HEK293 (cell line): ENCODE data around the gene RLIM.

Experiments
- CTCF ChIA-PET: fragments of 350-600 bp; formaldehyde crosslinking; extraction: SDS; loops from one replicate; lab custom pipeline; 2021; ENCODE audit warnings: antibody characterized with exemption; lab: Yijun Ruan, JAX
- POLR2A ChIA-PET: fragments of 300-600 bp; formaldehyde crosslinking; extraction: SDS; loops from one replicate; lab custom pipeline; 2020; ENCODE audit warnings: antibody characterized with exemption, inconsistent platforms; lab: Yijun Ruan, JAX
- H3K27ac ChIP-seq: fragments of 200-500 bp; sonication (Bioruptor generic); 2 replicates; pipeline ENCODE4 v1.5.1; 2014; ENCODE audit warnings: low read depth, low read length, control low read depth, inconsistent platforms; ENCODE audit errors: extremely low read depth
- H3K36me3 ChIP-seq, 2 experiments: fragments of 200-500 bp in 1 of 2; sonication (Bioruptor generic) in 1 of 2; 1 replicate in 1 of 2; 2 replicates in 1 of 2; pipeline ENCODE4 v1.5.1; 2014 to 2017; ENCODE audit warnings: inconsistent platforms in 2 of 2, low read length in 2 of 2; ENCODE audit not compliant: control insufficient read depth in 2 of 2, insufficient read depth in 1 of 2
- H3K4me1 ChIP-seq: fragments of 200-500 bp; sonication (Bioruptor generic); 2 replicates; pipeline ENCODE4 v1.5.1; 2014; ENCODE audit warnings: mild to moderate bottlenecking, low read length, inconsistent platforms; ENCODE audit not compliant: control insufficient read depth, insufficient read depth
- H3K4me3 ChIP-seq: 2 replicates; pipeline ENCODE4 v1.5.1; 2011; ENCODE audit warnings: low read depth, mild to moderate bottlenecking, control low read depth, low read length, moderate library complexity
- H3K9me3 ChIP-seq: fragments of 200-500 bp; sonication (Bioruptor generic); 2 replicates; pipeline ENCODE4 v1.5.1; 2014; ENCODE audit warnings: low read depth, low read length, inconsistent platforms; ENCODE audit not compliant: control insufficient read depth, insufficient read depth
- EGR2 ChIP-seq: fragments of 450-650 bp; formaldehyde crosslinking; IDR thresholded peaks from 2 replicates; pipeline ENCODE4 v1.5.1; 2016; ENCODE audit warnings: low read depth, missing biosample characterization, missing genetic modification characterization
- GFI1B ChIP-seq: fragments of 450-650 bp; formaldehyde crosslinking; IDR thresholded peaks from 2 replicates; pipeline ENCODE4 v1.5.1; 2016; ENCODE audit warnings: missing biosample characterization, missing genetic modification characterization
- GLIS2 ChIP-seq: fragments of 450-650 bp; formaldehyde crosslinking; IDR thresholded peaks from 2 replicates; pipeline ENCODE4 v1.5.1; 2016; ENCODE audit warnings: missing biosample characterization, missing genetic modification characterization
- HOXC10 ChIP-seq: sonication (generic); formaldehyde crosslinking; IDR thresholded peaks from 2 replicates; pipeline ENCODE4 v1.8.1; 2023; ENCODE audit warnings: mild to moderate bottlenecking, missing genetic modification reagents
- IKZF3 ChIP-seq: fragments of 450-650 bp; IDR thresholded peaks from 2 replicates; pipeline ENCODE4 v1.5.0; 2018; ENCODE audit warnings: missing biosample characterization, mild to moderate bottlenecking, missing genetic modification characterization, moderate library complexity
- KLF7 ChIP-seq: fragments of 450-650 bp; formaldehyde crosslinking; IDR thresholded peaks from 2 replicates; pipeline ENCODE4 v1.5.1; 2016; ENCODE audit warnings: missing biosample characterization, missing genetic modification characterization, borderline replicate concordance
- KLF8 ChIP-seq: fragments of 450-650 bp; formaldehyde crosslinking; IDR thresholded peaks from 2 replicates; pipeline ENCODE4 v1.5.1; 2016; ENCODE audit warnings: missing biosample characterization, missing genetic modification characterization
- SETDB1 ChIP-seq: IDR thresholded peaks from one replicate; pipeline ENCODE4 v1.6.1; 2017; ENCODE audit warnings: mild to moderate bottlenecking, low read length, moderate library complexity, mixed read lengths; ENCODE audit not compliant: insufficient read length
- SP2 ChIP-seq: fragments of 450-650 bp; formaldehyde crosslinking; IDR thresholded peaks from 2 replicates; pipeline ENCODE4 v1.5.1; 2016; ENCODE audit warnings: missing biosample characterization, missing genetic modification characterization
- SP3 ChIP-seq: fragments of 450-650 bp; formaldehyde crosslinking; IDR thresholded peaks from 2 replicates; pipeline ENCODE4 v1.5.1; 2016; ENCODE audit warnings: missing biosample characterization, missing genetic modification characterization
- SP7 ChIP-seq: fragments of 450-650 bp; formaldehyde crosslinking; IDR thresholded peaks from 2 replicates; pipeline ENCODE4 v1.5.1; 2016; ENCODE audit warnings: missing biosample characterization, missing genetic modification characterization
- YY1 ChIP-seq: fragments of 450-650 bp; formaldehyde crosslinking; IDR thresholded peaks from 2 replicates; pipeline ENCODE4 v1.5.1; 2018; ENCODE audit warnings: missing biosample characterization, missing genetic modification characterization
- ZBTB21 ChIP-seq: fragments of 450-650 bp; formaldehyde crosslinking; IDR thresholded peaks from 2 replicates; pipeline ENCODE4 v1.5.1; 2017; ENCODE audit warnings: missing biosample characterization, missing genetic modification characterization
- ZBTB8A ChIP-seq: fragments of 450-650 bp; formaldehyde crosslinking; IDR thresholded peaks from 2 replicates; pipeline ENCODE4 v1.5.1; 2016; ENCODE audit warnings: missing biosample characterization, missing genetic modification characterization
- ZFHX2 ChIP-seq: fragments of 450-650 bp; formaldehyde crosslinking; conservative IDR thresholded peaks from 2 replicates; pipeline ENCODE4 v1.5.1; 2016; ENCODE audit warnings: missing biosample characterization, missing genetic modification characterization
- ZNF2 ChIP-seq: fragments of 450-650 bp; formaldehyde crosslinking; IDR thresholded peaks from 2 replicates; pipeline ENCODE4 v1.5.1; 2016; ENCODE audit warnings: missing biosample characterization, missing genetic modification characterization
- ZNF341 ChIP-seq: fragments of 450-650 bp; formaldehyde crosslinking; IDR thresholded peaks from 2 replicates; pipeline ENCODE4; 2016; ENCODE audit warnings: low read depth, missing biosample characterization, missing genetic modification characterization
- ZNF555 ChIP-seq: fragments of 450-650 bp; formaldehyde crosslinking; conservative IDR thresholded peaks from 2 replicates; pipeline ENCODE4 v1.5.1; 2017; ENCODE audit warnings: missing biosample characterization, mild to moderate bottlenecking, missing genetic modification characterization, inconsistent platforms
- ZNF76 ChIP-seq: fragments of 450-650 bp; formaldehyde crosslinking; IDR thresholded peaks from 2 replicates; pipeline ENCODE4; 2016; ENCODE audit warnings: low read depth, missing biosample characterization, missing genetic modification characterization, borderline replicate concordance
- TF ChIP-seq, protein P1 (sequence below): fragments of 450-650 bp; formaldehyde crosslinking; IDR thresholded peaks from 2 replicates; pipeline ENCODE4 v1.5.1; 2017; ENCODE audit warnings: missing biosample characterization, missing genetic modification characterization
- TF ChIP-seq, protein P2 (sequence below): fragments of 450-650 bp; formaldehyde crosslinking; IDR thresholded peaks from 2 replicates; pipeline ENCODE4 v1.5.1; 2016; ENCODE audit warnings: missing biosample characterization, missing genetic modification characterization, low read depth
- TF ChIP-seq, protein P3 (sequence below): fragments of 450-650 bp; formaldehyde crosslinking; IDR thresholded peaks from 2 replicates; pipeline ENCODE4 v1.5.1; 2016; ENCODE audit warnings: missing biosample characterization, missing genetic modification characterization
- TF ChIP-seq, protein P4 (sequence below): fragments of 450-650 bp; formaldehyde crosslinking; IDR thresholded peaks from 2 replicates; pipeline ENCODE4 v1.5.1; 2016; ENCODE audit warnings: missing biosample characterization, missing genetic modification characterization
- TF ChIP-seq, protein P5 (sequence below): fragments of 450-650 bp; formaldehyde crosslinking; IDR thresholded peaks from 2 replicates; pipeline ENCODE4 v1.5.1; 2016; ENCODE audit warnings: missing biosample characterization, missing genetic modification characterization

The RLIM gene

DNA sequence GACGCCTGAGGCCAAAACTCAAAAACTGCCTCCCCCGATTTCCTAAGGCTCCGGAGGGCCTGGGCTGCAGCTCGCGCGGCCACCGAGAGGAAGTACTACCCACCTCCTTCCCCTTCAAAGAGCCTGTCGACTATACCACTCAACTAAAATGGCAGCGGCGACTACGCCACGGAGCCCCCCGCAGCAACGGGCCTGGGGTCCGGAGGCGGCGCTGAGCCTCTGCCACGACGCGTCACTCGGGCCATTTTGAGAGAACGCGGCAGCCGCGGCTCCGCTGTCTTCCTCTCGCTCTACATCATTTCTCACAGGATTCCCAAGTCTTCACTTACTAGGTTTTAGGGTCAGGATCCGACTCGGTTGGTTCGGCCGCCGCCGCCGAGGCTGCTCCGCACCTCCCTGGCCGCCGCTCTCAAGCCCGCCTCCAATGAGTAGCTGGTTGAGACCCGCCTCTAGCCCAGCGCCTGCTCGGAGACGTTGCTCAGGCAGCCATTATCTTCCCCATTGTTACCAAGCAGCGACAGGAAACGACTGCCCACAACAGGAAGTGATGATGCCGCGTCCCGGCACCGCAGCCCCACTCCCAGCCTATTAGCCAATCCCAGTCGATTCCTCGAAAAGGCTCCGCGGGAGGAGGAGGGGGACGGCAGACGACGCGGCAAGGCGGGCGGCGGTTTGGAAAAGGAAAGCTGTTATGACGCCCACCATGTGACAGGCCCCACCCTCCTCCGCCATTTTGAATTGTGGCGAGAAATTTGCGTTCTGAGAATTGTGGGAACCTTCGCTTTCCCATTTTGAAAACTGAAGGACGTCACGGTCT is at the start of gene RLIM:
RLIM (minus strand) TSS at position 532 of the 817 bp plus-strand sequence. CDS start 18,647 bp downstream, outside the sequence.
- CTCF ChIA-PET, result interaction anchor here (0.6 kb wide), 1 partner anchor 543 kb away, joined by 3 read pairs; no protein-coding TSS in a partner anchor
- POLR2A ChIA-PET, result interaction anchor here (0.6 to 1.3 kb wide), 5 partner anchors 9 to 193 kb away, joined by 3 to 5 read pairs (median 3); partner anchors contain the start of gene SLC16A2
- Histone ChIP-seq H3K4me1 (peaks cover 3% of the 10 kb centered on the region; the same call in 1 of the 2 replicates), H3K9me3 (no peaks in the 10 kb centered on the region), H3K27ac (peak within 1 kb of the TSS; percentile 90), H3K36me3 (peaks cover 10 to 22% of the 10 kb centered on the region in 2 experiments; a peak in 2 of 3 replicates), H3K4me3 (peak within 1 kb of the TSS; percentile 79)
- TF ChIP-seq, protein P1, sequence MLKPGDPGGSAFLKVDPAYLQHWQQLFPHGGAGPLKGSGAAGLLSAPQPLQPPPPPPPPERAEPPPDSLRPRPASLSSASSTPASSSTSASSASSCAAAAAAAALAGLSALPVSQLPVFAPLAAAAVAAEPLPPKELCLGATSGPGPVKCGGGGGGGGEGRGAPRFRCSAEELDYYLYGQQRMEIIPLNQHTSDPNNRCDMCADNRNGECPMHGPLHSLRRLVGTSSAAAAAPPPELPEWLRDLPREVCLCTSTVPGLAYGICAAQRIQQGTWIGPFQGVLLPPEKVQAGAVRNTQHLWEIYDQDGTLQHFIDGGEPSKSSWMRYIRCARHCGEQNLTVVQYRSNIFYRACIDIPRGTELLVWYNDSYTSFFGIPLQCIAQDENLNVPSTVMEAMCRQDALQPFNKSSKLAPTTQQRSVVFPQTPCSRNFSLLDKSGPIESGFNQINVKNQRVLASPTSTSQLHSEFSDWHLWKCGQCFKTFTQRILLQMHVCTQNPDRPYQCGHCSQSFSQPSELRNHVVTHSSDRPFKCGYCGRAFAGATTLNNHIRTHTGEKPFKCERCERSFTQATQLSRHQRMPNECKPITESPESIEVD (tag by site-specific recombination), result peak; percentile 36; the same call in 1 of the 2 replicates
- TF ChIP-seq KLF7, result peak; percentile 87; the same call in 1 of the 2 replicates
- TF ChIP-seq, protein P2, sequence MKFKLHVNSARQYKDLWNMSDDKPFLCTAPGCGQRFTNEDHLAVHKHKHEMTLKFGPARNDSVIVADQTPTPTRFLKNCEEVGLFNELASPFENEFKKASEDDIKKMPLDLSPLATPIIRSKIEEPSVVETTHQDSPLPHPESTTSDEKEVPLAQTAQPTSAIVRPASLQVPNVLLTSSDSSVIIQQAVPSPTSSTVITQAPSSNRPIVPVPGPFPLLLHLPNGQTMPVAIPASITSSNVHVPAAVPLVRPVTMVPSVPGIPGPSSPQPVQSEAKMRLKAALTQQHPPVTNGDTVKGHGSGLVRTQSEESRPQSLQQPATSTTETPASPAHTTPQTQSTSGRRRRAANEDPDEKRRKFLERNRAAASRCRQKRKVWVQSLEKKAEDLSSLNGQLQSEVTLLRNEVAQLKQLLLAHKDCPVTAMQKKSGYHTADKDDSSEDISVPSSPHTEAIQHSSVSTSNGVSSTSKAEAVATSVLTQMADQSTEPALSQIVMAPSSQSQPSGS, result 0 out of 2 replicates have a peak, but pooled peaks have one; percentile 40
- TF ChIP-seq HOXC10 (CRISPR knock-in tag), result no peak
- peak; percentile 23 for TF ChIP-seq SETDB1
- peak; percentile 95 for TF ChIP-seq SP2 (tag by site-specific recombination)
- peak; percentile 87 for TF ChIP-seq SP3 (tag by site-specific recombination)
- TF ChIP-seq IKZF3, result peak; percentile 93
- TF ChIP-seq ZBTB21 (tag by site-specific recombination), result peak; percentile 85
- TF ChIP-seq, protein P3, sequence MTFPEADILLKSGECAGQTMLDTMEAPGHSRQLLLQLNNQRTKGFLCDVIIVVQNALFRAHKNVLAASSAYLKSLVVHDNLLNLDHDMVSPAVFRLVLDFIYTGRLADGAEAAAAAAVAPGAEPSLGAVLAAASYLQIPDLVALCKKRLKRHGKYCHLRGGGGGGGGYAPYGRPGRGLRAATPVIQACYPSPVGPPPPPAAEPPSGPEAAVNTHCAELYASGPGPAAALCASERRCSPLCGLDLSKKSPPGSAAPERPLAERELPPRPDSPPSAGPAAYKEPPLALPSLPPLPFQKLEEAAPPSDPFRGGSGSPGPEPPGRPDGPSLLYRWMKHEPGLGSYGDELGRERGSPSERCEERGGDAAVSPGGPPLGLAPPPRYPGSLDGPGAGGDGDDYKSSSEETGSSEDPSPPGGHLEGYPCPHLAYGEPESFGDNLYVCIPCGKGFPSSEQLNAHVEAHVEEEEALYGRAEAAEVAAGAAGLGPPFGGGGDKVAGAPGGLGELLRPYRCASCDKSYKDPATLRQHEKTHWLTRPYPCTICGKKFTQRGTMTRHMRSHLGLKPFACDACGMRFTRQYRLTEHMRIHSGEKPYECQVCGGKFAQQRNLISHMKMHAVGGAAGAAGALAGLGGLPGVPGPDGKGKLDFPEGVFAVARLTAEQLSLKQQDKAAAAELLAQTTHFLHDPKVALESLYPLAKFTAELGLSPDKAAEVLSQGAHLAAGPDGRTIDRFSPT (tag by site-specific recombination), result peak; percentile 86
- peak; percentile 29 for TF ChIP-seq EGR2
- TF ChIP-seq, protein P4, sequence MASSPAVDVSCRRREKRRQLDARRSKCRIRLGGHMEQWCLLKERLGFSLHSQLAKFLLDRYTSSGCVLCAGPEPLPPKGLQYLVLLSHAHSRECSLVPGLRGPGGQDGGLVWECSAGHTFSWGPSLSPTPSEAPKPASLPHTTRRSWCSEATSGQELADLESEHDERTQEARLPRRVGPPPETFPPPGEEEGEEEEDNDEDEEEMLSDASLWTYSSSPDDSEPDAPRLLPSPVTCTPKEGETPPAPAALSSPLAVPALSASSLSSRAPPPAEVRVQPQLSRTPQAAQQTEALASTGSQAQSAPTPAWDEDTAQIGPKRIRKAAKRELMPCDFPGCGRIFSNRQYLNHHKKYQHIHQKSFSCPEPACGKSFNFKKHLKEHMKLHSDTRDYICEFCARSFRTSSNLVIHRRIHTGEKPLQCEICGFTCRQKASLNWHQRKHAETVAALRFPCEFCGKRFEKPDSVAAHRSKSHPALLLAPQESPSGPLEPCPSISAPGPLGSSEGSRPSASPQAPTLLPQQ, result peak; percentile 57; the same call in 1 of the 2 replicates
- TF ChIP-seq ZNF76 (tag by site-specific recombination), result peak; percentile 71; the same call in 1 of the 2 replicates
- TF ChIP-seq KLF8 (tag by site-specific recombination), result peak; percentile 94
- TF ChIP-seq ZFHX2 (tag by site-specific recombination), result peak; percentile 70
- TF ChIP-seq GFI1B (tag by site-specific recombination), result no peak
- TF ChIP-seq ZNF341, result peak; percentile 84
- peak; percentile 77 for TF ChIP-seq YY1
- TF ChIP-seq GLIS2 (tag by site-specific recombination), result peak; percentile 43; the same call in 1 of the 2 replicates
- peak; percentile 16; the same call in 1 of the 2 replicates for TF ChIP-seq ZBTB8A (tag by site-specific recombination)
- no peak for TF ChIP-seq SP7 (tag by site-specific recombination)
- TF ChIP-seq, protein P5, sequence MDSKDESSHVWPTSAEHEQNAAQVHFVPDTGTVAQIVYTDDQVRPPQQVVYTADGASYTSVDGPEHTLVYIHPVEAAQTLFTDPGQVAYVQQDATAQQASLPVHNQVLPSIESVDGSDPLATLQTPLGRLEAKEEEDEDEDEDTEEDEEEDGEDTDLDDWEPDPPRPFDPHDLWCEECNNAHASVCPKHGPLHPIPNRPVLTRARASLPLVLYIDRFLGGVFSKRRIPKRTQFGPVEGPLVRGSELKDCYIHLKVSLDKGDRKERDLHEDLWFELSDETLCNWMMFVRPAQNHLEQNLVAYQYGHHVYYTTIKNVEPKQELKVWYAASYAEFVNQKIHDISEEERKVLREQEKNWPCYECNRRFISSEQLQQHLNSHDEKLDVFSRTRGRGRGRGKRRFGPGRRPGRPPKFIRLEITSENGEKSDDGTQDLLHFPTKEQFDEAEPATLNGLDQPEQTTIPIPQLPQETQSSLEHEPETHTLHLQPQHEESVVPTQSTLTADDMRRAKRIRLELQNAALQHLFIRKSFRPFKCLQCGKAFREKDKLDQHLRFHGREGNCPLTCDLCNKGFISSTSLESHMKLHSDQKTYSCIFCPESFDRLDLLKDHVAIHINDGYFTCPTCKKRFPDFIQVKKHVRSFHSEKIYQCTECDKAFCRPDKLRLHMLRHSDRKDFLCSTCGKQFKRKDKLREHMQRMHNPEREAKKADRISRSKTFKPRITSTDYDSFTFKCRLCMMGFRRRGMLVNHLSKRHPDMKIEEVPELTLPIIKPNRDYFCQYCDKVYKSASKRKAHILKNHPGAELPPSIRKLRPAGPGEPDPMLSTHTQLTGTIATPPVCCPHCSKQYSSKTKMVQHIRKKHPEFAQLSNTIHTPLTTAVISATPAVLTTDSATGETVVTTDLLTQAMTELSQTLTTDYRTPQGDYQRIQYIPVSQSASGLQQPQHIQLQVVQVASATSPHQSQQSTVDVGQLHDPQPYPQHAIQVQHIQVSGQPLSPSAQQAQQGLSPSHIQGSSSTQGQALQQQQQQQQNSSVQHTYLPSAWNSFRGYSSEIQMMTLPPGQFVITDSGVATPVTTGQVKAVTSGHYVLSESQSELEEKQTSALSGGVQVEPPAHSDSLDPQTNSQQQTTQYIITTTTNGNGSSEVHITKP (tag by site-specific recombination), result peak; percentile 54
- TF ChIP-seq ZNF555 (tag by site-specific recombination), result no peak
- 0 out of 2 replicates have a peak, but pooled peaks have one; percentile 14 for TF ChIP-seq ZNF2 (tag by site-specific recombination)
